ENCODE measurements around the gene MYRF. TPM values are rescaled to one million over a fixed set of nuclear protein-coding genes. Genes with fewer than 3 reads are reported as not detected.

Gene MYRF
- total and polyA plus RNA-seq, 2 of the 13 experiments (the other 11 are each of a cell fraction or from before 2014, with no cell fraction given), result 10.2 to 25.9 TPM

DNA sequence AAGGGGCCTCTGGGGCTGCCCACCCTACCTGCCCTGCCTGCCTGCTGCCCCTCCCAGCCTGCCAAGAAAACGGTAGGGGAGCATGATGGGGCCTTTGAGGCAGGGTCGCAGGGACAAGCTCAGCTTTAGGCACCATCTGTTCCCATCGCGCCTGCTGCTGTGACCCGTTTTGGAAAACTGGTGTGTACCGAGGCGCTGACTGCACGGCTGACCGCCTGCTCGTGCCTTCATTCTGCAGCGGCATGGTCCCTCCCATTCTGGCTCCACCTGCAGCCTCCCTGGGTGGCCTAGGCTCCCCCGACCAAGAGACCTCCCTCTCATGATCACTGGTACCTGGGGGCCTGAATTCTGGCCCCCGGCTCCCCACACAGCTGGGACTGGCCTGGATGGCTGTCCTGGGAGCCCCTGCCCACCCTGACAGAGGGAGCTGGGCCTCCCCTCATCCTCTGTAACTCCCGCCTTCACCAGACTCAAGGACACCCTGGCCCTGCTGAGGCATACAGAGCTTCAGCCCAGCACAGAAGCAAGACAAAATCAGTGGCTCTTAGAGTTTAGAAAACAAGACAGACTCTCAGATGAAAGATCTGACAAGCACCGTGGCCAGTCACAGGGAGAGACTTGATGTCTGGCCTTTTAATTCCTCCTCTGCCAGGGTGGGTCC lies 6.5 kb upstream of the MYRF start (continued):
- no peak for TF ChIP-seq MTF1 (CRISPR knock-in tag; IDR thresholded peaks at IDR 0.05)
- TF ChIP-seq DR1 (CRISPR knock-in tag; IDR thresholded peaks at IDR 0.05), result no peak
- TF ChIP-seq AGO2 (optimal IDR thresholded peaks at IDR 0.05; ENCODE audit: low read depth, low read length), result peak; percentile 65
- no peak for TF ChIP-seq CBFB (CRISPR knock-in tag; IDR thresholded peaks at IDR 0.05)
- TF ChIP-seq, protein P1, sequence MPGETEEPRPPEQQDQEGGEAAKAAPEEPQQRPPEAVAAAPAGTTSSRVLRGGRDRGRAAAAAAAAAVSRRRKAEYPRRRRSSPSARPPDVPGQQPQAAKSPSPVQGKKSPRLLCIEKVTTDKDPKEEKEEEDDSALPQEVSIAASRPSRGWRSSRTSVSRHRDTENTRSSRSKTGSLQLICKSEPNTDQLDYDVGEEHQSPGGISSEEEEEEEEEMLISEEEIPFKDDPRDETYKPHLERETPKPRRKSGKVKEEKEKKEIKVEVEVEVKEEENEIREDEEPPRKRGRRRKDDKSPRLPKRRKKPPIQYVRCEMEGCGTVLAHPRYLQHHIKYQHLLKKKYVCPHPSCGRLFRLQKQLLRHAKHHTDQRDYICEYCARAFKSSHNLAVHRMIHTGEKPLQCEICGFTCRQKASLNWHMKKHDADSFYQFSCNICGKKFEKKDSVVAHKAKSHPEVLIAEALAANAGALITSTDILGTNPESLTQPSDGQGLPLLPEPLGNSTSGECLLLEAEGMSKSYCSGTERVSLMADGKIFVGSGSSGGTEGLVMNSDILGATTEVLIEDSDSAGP (CRISPR knock-in tag; IDR thresholded peaks at IDR 0.05; ENCODE audit: borderline replicate concordance), result peak; percentile 13; the same call in 1 of the 2 replicates
- no peak for TF ChIP-seq ZNF124 (CRISPR knock-in tag; IDR thresholded peaks at IDR 0.05)
- no peak for TF ChIP-seq RNF2 (conservative IDR thresholded peaks at IDR 0.05; ENCODE audit: low read depth)
- no peak for TF ChIP-seq NFE2 (CRISPR knock-in tag; IDR thresholded peaks at IDR 0.05)
- TF ChIP-seq ZSCAN29 (CRISPR knock-in tag; conservative IDR thresholded peaks at IDR 0.05), result no peak
- TF ChIP-seq, protein P2, sequence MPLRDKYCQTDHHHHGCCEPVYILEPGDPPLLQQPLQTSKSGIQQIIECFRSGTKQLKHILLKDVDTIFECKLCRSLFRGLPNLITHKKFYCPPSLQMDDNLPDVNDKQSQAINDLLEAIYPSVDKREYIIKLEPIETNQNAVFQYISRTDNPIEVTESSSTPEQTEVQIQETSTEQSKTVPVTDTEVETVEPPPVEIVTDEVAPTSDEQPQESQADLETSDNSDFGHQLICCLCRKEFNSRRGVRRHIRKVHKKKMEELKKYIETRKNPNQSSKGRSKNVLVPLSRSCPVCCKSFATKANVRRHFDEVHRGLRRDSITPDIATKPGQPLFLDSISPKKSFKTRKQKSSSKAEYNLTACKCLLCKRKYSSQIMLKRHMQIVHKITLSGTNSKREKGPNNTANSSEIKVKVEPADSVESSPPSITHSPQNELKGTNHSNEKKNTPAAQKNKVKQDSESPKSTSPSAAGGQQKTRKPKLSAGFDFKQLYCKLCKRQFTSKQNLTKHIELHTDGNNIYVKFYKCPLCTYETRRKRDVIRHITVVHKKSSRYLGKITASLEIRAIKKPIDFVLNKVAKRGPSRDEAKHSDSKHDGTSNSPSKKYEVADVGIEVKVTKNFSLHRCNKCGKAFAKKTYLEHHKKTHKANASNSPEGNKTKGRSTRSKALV (CRISPR knock-in tag; IDR thresholded peaks at IDR 0.05), result no peak

All from HepG2 (cell line).